GM19193 (cell line): ENCODE data around the gene PAN3.

ENCODE experiments used
- POLR2A ChIP-seq: IDR thresholded peaks from 4 replicates; pipeline ENCODE4 v1.6.1; 2011; ENCODE audit not compliant: insufficient read depth, insufficient read length; ENCODE audit errors: extremely low read depth

PAN3 gene

DNA sequence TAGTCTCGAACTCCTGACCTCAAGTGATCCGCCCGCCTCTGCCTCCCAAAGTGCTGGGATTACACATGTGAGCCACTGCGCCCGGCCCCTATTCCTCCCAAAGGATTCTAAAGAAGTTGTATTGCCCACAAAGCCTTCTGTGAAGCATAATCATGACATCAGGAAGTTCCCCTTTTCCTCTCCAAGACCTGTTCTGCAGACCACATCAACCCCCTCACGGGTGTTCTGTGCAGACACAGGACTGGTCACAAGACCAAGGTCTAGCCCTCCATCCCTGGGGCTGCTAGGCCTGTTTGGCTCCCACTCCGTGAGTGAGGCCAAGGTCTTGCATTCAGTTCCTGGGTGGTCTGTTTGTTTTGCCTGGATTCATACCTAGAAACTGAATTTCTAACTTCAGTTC, 178.5 kb downstream of the PAN3 start:
- TF ChIP-seq POLR2A, result no peak

DNA sequence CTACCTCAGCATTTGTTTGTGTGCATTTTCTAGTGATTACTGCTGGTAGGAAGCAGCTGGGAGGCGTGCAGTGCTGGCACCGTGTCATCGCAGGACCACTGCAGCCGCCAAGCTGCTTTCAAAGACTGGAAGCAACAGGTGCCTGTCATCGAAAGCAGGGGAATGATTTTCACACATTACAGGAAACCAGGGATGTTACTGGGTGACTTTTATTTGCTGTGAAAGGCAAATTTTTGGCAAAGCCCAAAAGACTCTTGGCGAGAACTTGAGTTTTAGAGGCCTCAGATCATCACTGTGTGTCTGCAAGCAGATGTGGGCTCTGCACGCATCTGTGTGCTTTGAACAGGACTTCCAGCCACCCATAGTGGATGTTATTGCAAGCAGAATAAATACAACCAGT, 180.2 kb downstream of the PAN3 start:
- no peak for TF ChIP-seq POLR2A

DNA sequence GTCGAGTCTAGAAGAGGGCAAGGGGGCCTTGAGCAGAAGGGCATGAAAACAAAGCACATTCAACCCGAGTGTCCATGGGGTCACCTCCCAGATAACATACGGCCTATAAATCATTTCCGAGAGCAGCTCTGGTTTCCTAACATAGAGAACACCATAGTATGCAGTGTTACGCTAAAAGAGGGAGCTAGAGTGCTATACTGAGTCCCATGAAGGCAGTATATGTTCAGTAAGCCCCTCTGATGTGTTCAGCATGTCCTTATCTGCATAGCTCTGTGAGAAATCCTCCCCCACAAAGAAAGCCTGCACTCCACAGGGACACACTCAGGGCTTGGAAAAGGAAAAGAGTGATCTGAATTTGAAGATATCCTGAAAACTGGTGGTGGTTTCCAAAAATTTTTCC, 181.2 kb downstream of the PAN3 start:
- no peak for TF ChIP-seq POLR2A

DNA sequence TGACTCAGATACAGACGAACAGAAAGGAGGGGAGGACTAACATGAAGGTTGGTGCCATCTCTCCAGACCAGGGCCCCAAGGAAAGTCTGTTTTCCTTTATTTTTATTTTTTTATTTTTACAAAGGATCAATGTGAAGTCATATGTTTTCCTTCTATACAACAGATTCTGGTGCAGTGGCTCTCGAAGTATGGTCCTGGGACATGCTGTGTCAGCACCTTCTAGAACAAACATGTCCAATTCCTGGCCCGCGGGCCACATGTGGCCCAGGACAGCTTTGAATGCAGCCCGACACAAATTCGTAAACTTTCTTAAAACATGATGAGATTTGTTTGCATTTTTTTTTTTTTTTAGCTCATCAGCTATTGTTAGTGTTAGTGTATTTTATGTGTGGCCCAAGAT, 181.9 kb downstream of the PAN3 start:
- TF ChIP-seq POLR2A, result no peak

DNA sequence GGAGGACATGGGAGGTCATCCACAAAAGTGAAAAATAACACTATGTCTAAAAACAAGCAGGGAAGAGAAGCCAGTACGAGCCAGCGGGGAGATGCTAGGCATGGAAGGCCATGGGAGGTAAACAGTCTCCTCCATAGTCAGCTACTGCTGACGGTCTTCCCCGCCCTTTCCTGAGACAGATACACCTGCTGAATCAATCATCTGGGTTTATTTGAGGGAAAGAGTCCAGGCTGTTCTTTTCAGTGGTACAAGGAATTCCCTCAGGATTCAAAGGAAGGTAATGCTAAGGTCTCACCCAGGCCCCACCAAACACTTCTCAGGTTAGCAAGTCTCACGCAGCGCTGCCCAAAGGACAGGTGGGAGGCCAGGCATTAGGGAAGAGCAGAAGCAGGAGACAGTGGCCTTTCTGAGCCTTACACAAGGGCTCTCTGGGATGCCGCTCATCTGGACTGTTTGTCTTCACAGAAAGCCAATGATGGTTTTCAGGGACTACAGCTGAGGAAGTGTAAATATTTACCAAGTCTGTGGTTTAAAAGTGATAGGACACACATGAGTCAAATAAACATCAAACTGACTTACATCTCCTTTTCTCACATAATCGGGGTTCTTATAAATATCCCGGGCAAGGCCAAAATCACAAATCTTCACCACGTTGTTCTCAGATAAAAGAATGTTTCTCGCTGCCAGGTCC, 182.7 kb downstream of the PAN3 start:
- no peak for TF ChIP-seq POLR2A

DNA sequence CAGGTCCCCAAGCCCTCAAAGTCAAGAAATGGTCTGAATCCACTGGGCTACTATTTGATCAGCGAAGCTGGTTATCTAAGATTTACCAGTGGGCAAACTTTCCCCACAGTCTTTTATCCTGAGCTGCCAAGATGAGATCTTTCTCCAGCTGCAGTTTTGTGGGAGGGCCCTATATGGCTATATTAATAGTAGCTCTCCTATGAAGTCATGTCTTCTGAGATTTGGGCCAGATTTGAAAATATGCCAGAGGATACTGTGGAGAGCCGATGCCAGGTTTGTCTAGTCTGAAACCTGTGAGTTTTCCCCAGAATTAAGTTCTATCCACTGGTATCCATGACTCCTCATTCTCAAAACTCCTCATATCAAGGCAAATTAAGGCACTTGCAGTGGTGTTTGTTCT, 183.4 kb downstream of the PAN3 start:
- no peak for TF ChIP-seq POLR2A

DNA sequence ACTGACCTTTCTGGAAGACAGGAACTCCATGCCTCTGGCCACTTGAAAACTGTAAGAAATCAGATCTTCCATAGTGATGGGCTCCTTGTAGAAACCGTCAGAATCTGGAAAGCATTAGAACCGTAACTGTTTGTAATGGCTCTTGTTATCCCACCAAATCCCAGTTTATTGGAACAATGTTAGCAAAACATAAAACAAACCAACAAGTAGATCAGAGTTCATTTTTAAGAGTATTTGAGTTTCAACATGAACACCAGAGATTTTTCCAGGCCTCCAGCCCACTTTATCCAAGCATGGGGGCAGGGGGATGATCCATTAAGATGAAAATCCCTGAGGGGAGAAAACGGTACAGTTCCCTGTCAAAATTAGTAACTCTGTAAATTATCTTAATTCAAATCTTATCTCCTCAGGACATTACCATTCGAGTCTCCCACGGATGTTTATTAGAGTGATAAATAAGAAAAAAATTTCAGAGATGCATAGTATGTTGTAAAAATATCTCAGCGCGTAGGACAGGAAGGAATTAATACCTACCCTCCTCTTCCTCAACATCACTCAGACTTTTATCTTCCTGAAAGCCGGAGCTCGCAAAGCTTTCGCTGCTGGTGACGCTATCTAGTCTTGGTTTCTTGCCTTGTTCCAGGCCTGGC, 184.0 kb downstream of the PAN3 start:
- no peak for TF ChIP-seq POLR2A

DNA sequence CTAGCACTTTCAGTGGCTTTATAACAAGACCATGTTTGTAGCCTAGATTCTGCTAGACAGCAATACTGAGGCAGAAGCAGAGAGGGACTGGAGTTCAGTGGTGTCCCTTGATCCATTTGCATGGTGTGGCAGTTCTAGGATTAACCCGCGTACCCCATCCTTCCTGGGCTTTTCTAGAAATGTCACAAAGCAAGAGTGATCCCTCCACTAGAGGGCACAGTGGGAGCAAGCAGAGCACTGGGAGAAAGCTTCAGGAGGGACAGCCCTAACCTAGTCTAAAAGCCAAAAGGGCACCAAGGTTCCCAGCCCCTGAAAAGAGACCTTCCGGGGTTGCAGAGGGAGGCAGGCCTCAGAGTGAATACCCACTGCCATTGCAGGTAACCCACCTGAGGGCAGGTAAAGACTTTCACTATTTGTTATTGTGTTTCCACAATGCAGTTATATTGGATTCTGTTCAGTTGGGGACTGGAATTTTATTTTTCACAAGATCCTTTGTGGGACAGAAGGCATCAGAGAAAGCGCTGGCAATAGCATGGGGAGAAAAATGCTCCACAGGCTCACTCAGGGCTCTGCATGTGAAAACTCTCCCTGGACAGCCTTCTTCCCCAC, 185.9 kb downstream of the PAN3 start:
- TF ChIP-seq POLR2A, result no peak

DNA sequence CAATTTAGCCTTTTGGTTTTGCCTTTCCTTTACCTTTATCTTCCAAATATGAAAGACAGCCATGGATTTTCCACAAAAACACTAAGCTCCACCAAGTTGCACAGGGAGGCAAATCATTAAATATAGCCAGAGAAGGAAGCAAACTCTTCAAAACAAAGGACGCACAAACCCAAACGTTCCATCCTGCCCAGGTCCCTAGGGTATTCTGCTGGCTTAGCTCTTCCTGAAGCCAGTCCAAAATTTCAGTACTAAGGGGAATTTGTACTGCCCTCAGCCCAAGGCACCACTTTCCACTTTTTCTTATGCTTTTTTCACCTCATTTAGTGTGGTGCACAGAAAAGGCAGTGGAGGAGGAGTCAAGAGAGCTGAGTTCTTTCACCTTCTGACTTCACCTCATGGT, 186.7 kb downstream of the PAN3 start:
- TF ChIP-seq POLR2A, result no peak

DNA sequence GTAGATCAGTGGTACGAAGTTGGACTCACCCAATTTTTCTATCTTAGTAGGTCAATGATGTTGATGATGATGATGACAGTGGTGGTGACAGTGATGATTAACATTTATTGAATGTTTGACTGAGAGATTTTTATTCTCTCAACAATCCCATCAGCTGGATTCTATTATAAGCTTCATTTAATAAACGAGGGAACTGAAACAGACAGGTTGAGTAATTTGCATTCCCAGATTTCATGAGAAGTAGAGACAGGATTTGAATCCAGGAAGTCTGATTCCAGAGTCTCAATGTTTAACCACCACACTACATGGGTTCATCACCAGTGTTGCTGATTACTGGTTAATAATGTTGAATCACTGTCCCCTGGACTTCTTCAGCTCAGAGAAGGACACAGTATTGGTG, 187.7 kb downstream of the PAN3 start:
- TF ChIP-seq POLR2A, result no peak

DNA sequence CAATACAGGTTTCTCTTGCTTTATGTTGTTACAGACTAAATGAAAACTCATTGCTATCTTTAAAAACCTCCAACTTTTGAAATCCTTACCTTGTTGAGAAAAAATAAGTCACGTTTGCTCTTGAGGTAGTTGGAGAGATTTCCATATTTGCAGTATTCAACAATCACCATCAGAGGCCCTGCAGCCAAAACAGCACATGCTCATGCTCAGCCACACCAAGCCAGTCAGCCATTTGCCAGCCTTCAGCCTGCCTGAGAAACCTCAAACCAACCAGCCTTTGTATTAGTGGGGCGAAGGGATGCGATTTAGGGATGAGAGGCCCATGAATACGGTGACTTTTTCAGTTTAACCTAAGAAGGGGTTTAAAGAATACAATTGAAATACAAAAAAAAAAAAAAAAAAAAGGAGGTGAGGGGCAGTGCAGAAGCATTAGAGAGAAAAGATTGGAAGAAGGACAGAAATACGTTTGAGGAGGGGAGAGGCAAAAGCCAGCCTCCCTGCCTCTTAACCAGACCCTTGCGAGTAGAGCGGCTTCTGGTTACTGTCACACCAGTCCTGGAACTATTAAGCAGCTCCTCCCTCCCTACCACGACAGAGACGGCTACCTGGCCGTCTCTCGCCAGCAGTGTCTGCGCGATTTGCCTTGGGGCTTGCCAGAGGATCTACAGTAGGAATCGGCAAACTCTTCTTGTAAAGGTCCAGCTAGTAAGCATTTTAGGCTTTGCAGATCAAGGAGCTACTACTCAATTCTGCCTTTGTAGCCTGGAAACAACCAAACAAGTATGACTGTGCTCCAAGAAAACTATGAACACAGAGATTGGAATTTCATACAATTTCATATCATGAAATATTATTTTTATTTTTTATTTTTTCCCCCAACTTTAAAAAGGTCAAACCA, 189.3 kb downstream of the PAN3 start:
- no peak for TF ChIP-seq POLR2A

DNA sequence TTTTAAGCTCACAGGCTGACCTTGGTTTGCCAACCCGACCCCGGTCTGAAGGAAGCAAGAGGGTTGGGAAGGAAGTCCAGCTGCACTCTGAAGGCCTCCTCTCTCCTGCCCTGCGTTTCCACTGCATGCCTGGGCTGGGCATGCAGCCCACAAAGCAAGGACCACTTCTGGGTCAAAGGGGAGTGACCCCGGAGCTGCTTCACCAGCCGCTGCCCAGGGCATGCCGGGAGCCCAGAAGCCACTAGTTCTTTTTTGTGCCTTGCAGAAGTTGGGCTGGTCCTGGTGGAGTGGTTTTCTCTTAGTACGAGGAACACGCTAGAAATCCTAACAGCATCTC, 189.9 kb downstream of the PAN3 start:
- no peak for TF ChIP-seq POLR2A

DNA sequence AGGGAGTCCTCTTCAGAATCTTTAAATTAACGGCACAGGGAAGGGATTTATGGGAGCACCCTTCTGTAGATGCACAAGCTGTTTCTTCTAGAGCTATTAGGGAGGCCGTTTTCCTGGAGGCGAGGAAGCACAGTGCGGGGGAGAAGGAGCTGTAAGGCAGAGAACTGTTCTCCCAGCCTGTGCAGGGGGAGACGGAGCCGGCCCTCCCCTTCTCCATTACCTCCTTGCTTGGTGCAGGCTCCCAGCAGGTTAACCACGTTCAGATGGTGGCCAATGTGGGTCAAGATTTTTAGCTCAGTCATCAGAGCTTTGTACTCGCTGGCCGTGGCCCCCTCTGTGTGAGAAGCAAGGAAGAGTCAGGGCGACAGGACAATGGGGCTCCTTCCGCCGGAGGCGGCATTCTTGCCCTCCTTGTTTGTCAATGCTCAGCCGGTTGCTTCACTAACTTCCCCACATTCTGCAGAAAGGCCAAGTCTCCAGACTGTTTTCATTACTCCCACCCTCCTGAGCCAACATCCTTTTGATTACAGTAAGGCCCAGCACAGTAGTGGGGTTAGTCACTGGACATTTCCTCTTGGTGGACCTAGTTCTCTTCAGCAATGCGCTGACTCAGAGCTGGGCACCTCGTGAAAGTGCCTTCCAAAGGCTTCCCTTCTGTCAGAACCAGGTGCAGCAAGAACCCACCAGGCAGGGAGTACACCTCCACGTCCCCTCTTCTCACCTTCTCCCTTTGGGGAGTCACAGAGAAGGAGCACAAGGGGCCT, 191.2 kb downstream of the PAN3 start:
- no peak for TF ChIP-seq POLR2A

DNA sequence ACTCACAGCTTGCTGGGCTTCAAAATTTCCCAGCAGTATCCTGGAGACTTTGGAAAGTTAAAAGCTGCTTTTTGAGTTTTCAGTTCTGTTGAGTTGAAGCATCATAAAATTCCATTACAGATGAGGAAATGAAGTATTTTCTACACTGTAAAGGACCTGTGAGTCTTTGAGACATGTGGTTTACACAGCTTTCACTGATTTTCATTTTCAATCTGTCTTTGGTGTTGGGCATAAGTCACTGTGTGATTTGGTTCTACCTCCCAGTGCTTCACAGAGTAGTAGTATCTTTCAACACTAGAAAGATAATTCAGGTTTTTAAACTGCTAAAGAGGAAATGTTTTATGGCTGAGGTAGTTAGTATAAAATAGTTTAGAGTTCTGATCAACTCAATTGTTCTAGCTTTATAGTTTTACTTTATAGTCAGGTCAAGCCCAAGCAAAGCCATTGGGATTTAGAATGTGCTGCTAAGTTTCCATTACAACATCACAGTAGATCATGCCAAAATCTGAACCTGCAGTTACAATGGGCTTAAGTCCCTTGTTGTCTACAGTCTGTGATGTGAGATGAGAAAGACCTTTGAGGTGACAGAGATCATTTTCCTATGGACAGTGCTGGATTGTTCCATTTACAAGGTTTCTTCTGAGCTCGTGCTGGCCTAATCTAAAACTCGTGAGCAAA, 195.0 kb downstream of the PAN3 start:
- TF ChIP-seq POLR2A, result no peak
